Measurements from ENCODE around the gene THSD4.

THSD4 gene

GRCh38 chr15:71515375-71516186 is 400.3 kb downstream of the THSD4 start:
- no peak for DNase-seq

- DNase-seq = no peak
These were observed 402.5 kb downstream of the THSD4 start for GRCh38 chr15:71517751-71518150.

- no peak for DNase-seq
These were observed 403.4 kb downstream of the THSD4 start for GRCh38 chr15:71518661-71519060.

- no peak for DNase-seq
These were observed 411.0 kb downstream of the THSD4 start for GRCh38 chr15:71526060-71526820.

GRCh38 chr15:71529361-71529760 is 414.1 kb downstream of the THSD4 start:
- no peak for DNase-seq

GRCh38 chr15:71530116-71530515 is 414.8 kb downstream of the THSD4 start:
- no peak for DNase-seq

- no peak for DNase-seq
These were observed 417.7 kb downstream of the THSD4 start for GRCh38 chr15:71532994-71533393.

GRCh38 chr15:71538181-71538580 is 422.9 kb downstream of the THSD4 start:
- DNase-seq = no peak

GRCh38 chr15:71541746-71542145 is 426.5 kb downstream of the THSD4 start:
- no peak for DNase-seq

- no peak for DNase-seq
These were observed 427.6 kb downstream of the THSD4 start for GRCh38 chr15:71542836-71543235.

- no peak for DNase-seq
These were observed 428.1 kb downstream of the THSD4 start for GRCh38 chr15:71543413-71543812.

GRCh38 chr15:71545223-71545760 is 430.0 kb downstream of the THSD4 start:
- DNase-seq = no peak

- no peak for DNase-seq
These were observed 430.7 kb downstream of the THSD4 start for GRCh38 chr15:71545923-71546322.

- DNase-seq = no peak
These were observed 431.7 kb downstream of the THSD4 start for GRCh38 chr15:71547011-71547410.

- no peak for DNase-seq
These were observed 433.1 kb downstream of the THSD4 start for GRCh38 chr15:71548401-71548807.

- DNase-seq = no peak
These were observed 433.8 kb downstream of the THSD4 start for GRCh38 chr15:71549091-71549490.

- no peak for DNase-seq
These were observed 434.4 kb downstream of the THSD4 start for GRCh38 chr15:71549697-71550096.

GRCh38 chr15:71551566-71551965 is 436.3 kb downstream of the THSD4 start:
- no peak for DNase-seq

GRCh38 chr15:71559098-71559497 is 443.8 kb downstream of the THSD4 start:
- DNase-seq = no peak

GRCh38 chr15:71559616-71560015 is 444.3 kb downstream of the THSD4 start:
- DNase-seq = no peak

- no peak for DNase-seq
These were observed 447.0 kb downstream of the THSD4 start for GRCh38 chr15:71562251-71562650.

GRCh38 chr15:71564217-71564616 is 448.9 kb downstream of the THSD4 start:
- DNase-seq = no peak

GRCh38 chr15:71565006-71565405 is 449.7 kb downstream of the THSD4 start:
- no peak for DNase-seq

- no peak for DNase-seq
These were observed 450.4 kb downstream of the THSD4 start for GRCh38 chr15:71565631-71566160.

All from cortex of kidney (tissue), 1 donor.